ENCODE results near the gene ADGRD1.

DNA sequence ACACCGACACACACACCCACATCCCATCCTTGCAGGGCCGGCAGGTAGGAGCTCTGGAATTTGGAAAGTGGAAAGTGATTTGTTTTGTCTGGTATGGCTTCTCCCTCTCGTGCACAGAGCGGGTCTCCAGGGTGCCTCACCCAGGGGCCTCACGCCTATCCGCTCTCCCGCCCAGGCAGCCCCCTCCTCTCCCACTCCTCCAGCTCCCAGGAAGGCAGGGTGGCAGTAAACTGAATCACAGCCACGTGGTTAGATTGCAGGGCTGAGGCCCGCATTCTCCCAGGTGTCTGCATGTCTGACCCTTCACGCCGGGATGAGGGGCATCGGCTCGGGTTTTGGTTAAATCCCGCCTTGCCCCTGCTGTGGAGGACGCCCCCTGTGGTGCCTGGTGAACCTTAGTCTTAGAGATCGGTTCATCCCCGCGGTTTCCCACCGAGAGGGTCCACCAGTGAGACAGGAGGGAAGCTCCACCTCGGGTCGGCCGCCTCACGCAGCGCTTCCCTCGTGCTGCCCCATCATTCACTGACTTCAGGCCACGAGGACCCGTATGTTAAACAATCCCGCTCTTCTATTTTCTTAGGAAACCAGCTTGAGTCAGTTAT lies 64.4 kb downstream of the ADGRD1 start:
- TF ChIP-seq, protein P1, sequence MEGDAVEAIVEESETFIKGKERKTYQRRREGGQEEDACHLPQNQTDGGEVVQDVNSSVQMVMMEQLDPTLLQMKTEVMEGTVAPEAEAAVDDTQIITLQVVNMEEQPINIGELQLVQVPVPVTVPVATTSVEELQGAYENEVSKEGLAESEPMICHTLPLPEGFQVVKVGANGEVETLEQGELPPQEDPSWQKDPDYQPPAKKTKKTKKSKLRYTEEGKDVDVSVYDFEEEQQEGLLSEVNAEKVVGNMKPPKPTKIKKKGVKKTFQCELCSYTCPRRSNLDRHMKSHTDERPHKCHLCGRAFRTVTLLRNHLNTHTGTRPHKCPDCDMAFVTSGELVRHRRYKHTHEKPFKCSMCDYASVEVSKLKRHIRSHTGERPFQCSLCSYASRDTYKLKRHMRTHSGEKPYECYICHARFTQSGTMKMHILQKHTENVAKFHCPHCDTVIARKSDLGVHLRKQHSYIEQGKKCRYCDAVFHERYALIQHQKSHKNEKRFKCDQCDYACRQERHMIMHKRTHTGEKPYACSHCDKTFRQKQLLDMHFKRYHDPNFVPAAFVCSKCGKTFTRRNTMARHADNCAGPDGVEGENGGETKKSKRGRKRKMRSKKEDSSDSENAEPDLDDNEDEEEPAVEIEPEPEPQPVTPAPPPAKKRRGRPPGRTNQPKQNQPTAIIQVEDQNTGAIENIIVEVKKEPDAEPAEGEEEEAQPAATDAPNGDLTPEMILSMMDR (IDR thresholded peaks at IDR 0.05), result no peak
- no peak for TF ChIP-seq POLR2A (IDR thresholded peaks at IDR 0.05)

Measured in vagina (tissue), 2 donors.